ENCODE results near the gene DSTYK.

DNA sequence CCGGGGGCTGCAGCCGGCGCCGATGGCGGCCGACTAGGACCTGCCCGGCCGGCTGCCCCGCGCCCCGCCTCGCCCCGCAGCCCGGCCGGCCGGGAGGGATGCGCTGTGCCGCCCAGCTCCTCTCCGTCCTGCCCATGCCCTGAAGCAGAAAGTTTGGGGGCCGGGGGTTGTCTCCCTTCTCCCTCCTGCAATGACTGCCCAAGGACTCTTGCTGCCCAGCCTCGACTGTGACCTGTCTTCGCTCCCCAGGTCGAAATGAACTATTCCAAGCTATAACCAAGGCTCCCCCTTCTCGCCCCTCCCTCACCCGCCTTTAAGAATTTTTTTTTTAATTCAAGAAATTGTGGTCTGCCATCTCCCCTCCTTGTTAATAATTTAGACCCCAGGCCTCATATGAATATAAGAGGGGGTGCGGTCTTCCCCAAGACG lies 16.6 kb upstream of the DSTYK start:
- TF ChIP-seq CTCF (tag by site-specific recombination; IDR thresholded peaks at IDR 0.05) (no peak), ZNF544 (tag by site-specific recombination; IDR thresholded peaks at IDR 0.05) (no peak), ZNF26 (tag by site-specific recombination; IDR thresholded peaks at IDR 0.05) (no peak), YY1 (tag by site-specific recombination; IDR thresholded peaks at IDR 0.05) (no peak), TRIM28 (IDR thresholded peaks at IDR 0.05; ENCODE audit: borderline replicate concordance, low read length) (no peak), ZNF302 (tag by site-specific recombination; IDR thresholded peaks at IDR 0.05; ENCODE audit: low read depth) (no peak), KLF1 (tag by site-specific recombination; IDR thresholded peaks at IDR 0.05) (no peak)
- TF ChIP-seq, protein P1, sequence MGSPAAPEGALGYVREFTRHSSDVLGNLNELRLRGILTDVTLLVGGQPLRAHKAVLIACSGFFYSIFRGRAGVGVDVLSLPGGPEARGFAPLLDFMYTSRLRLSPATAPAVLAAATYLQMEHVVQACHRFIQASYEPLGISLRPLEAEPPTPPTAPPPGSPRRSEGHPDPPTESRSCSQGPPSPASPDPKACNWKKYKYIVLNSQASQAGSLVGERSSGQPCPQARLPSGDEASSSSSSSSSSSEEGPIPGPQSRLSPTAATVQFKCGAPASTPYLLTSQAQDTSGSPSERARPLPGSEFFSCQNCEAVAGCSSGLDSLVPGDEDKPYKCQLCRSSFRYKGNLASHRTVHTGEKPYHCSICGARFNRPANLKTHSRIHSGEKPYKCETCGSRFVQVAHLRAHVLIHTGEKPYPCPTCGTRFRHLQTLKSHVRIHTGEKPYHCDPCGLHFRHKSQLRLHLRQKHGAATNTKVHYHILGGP (tag by site-specific recombination; IDR thresholded peaks at IDR 0.05): no peak
- TF ChIP-seq, protein P2, sequence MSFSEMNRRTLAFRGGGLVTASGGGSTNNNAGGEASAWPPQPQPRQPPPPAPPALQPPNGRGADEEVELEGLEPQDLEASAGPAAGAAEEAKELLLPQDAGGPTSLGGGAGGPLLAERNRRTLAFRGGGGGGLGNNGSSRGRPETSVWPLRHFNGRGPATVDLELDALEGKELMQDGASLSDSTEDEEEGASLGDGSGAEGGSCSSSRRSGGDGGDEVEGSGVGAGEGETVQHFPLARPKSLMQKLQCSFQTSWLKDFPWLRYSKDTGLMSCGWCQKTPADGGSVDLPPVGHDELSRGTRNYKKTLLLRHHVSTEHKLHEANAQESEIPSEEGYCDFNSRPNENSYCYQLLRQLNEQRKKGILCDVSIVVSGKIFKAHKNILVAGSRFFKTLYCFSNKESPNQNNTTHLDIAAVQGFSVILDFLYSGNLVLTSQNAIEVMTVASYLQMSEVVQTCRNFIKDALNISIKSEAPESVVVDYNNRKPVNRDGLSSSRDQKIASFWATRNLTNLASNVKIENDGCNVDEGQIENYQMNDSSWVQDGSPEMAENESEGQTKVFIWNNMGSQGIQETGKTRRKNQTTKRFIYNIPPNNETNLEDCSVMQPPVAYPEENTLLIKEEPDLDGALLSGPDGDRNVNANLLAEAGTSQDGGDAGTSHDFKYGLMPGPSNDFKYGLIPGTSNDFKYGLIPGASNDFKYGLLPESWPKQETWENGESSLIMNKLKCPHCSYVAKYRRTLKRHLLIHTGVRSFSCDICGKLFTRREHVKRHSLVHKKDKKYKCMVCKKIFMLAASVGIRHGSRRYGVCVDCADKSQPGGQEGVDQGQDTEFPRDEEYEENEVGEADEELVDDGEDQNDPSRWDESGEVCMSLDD (tag by site-specific recombination; IDR thresholded peaks at IDR 0.05): no peak

Measured in HEK293 (cell line).